Left renal pelvis (tissue), 4 donors: ENCODE data around the gene KIRREL2. TPM values are rescaled to one million over a fixed set of nuclear protein-coding genes. Genes with fewer than 3 reads are reported as not detected.
A peak's percentile ranks its signal among the peaks of the same experiment; 100 is the strongest.
"Not testable (repeated sequence)": the region's sequence is repeated elsewhere in the genome, so short reads cannot be mapped to it uniquely, and the experiment has no call there.

Source experiments
- DNase-seq, 4 donors: peaks; one replicate each; pipeline ENCODE4 v3.0.0-alpha.2; 2013; ENCODE audit warnings: low read depth in 4 of 4, low spot score in 3 of 4
- polyA plus RNA-seq, 4 donors: library from polyadenylated mRNA; unstranded; fragments of 120-200 nt; gene quantifications; one replicate each; pipeline ENCODE4 v1.2.1, GENCODE V29; 2013; ENCODE audit not compliant: insufficient read length in 4 of 4

The KIRREL2 gene
- polyA plus RNA-seq = 10 to 100 TPM in 2 of 4 donors, 1 to 10 TPM in 2; 1.8 to 12.4 (median 10.1) TPM

- no peak for DNase-seq
Measured at GRCh38 chr19:35856546-35857149, at the start of gene KIRREL2. TSS of gene KIRREL2 (plus strand) at chr19:35856911. CDS start at chr19:35857120, 209 bp downstream.

- no peak for DNase-seq
Measured at GRCh38 chr19:35807633-35808032, 49.1 kb upstream of the KIRREL2 start.

GRCh38 chr19:35811317-35812219, 45.1 kb upstream of the KIRREL2 start:
- DNase-seq = no peak

GRCh38 chr19:35812220-35813042, 44.3 kb upstream of the KIRREL2 start, which contains the start of gene PRODH2:
TSS of gene PRODH2 (minus strand) at chr19:35812845. CDS start at chr19:35812805, 40 bp downstream.
- no peak for DNase-seq

GRCh38 chr19:35813043-35813890, 43.4 kb upstream of the KIRREL2 start:
- no peak for DNase-seq

GRCh38 chr19:35816262-35816661, 40.4 kb upstream of the KIRREL2 start:
- no peak for DNase-seq

- no peak for DNase-seq
Measured at GRCh38 chr19:35816846-35817245, 39.9 kb upstream of the KIRREL2 start.

GRCh38 chr19:35818445-35818844, 38.3 kb upstream of the KIRREL2 start:
- DNase-seq = no peak

- no peak for DNase-seq
Measured at GRCh38 chr19:35822579-35822978, 34.1 kb upstream of the KIRREL2 start.

- no peak for DNase-seq
Measured at GRCh38 chr19:35824150-35824549, 32.6 kb upstream of the KIRREL2 start.

GRCh38 chr19:35828692-35829301, 27.9 kb upstream of the KIRREL2 start:
- DNase-seq = peak; percentile 60 to 81 (median 68)

- no peak for DNase-seq
Measured at GRCh38 chr19:35830986-35831385, 25.7 kb upstream of the KIRREL2 start.

GRCh38 chr19:35832054-35832453, 24.7 kb upstream of the KIRREL2 start:
- DNase-seq = no peak

- no peak for DNase-seq
Measured at GRCh38 chr19:35833972-35834371, 22.7 kb upstream of the KIRREL2 start.

- not testable (repeated sequence) for DNase-seq
Measured at GRCh38 chr19:35836096-35836495, 20.6 kb upstream of the KIRREL2 start.

GRCh38 chr19:35841961-35842595, 14.6 kb upstream of the KIRREL2 start:
- DNase-seq = no peak

GRCh38 chr19:35842666-35843272, 13.9 kb upstream of the KIRREL2 start:
- DNase-seq = no peak

GRCh38 chr19:35843676-35844481, 12.8 kb upstream of the KIRREL2 start:
- DNase-seq = no peak
